Prostate gland (tissue), 2 donors: Measurements from ENCODE around the gene FILIP1. TPM values are rescaled to one million over a fixed set of nuclear protein-coding genes. Genes with fewer than 3 reads are reported as not detected.

Experiments
- DNase-seq: peaks from one replicate; pipeline ENCODE4 v3.0.0-alpha.2; 2019; ENCODE audit warnings: low spot score
- H3K27ac ChIP-seq, 2 donors: fragments of 200-600 bp; sonication (generic); 2 replicates each; pipeline ENCODE4 v1.5.1; 2017 to 2019
- H3K27me3 ChIP-seq: fragments of 200-600 bp; sonication (generic); replicated peaks from 2 replicates; pipeline ENCODE4 v1.5.1; 2019; ENCODE audit not compliant: insufficient read depth
- H3K36me3 ChIP-seq, 2 donors: fragments of 200-600 bp; sonication (generic); 1 replicate in 1 of 2; 2 replicates in 1 of 2; pipeline versions ENCODE4 v1.5.1 to v1.8.1; 2017 to 2019
- H3K4me1 ChIP-seq: fragments of 200-600 bp; sonication (generic); replicated peaks from 2 replicates; pipeline ENCODE4 v1.5.1; 2019
- H3K4me3 ChIP-seq, 2 donors: fragments of 200-600 bp; sonication (generic); 2 replicates each; pipeline ENCODE4 v1.5.1; 2017 to 2019
- H3K9me3 ChIP-seq: fragments of 200-600 bp; sonication (generic); 2 replicates; pipeline ENCODE4 v1.5.1; 2017
- CTCF ChIP-seq, 4 experiments: fragments of 200-600 bp in 2 of 4; fragments of 450-650 bp in 2 of 4; sonication (generic) in 2 of 4; IDR thresholded peaks; 1 replicate in 3 of 4; 2 replicates in 1 of 4; pipeline ENCODE4 v1.5.1; 2016 to 2019; ENCODE audit warnings: antibody characterized with exemption in 4 of 4, mild to moderate bottlenecking in 2 of 4, moderate library complexity in 2 of 4
- POLR2A ChIP-seq: fragments of 450-650 bp; IDR thresholded peaks from one replicate; pipeline ENCODE4 v1.6.1; 2016; ENCODE audit warnings: antibody characterized with exemption, mild to moderate bottlenecking
- POLR2AphosphoS5 ChIP-seq: sonication (generic); formaldehyde crosslinking; IDR thresholded peaks from one replicate; pipeline ENCODE4 v1.6.1; 2017; ENCODE audit warnings: antibody characterized with exemption
- WGBS: methylation state at CpG from one replicate; pipeline ENCODE4 v1.1.5; 2018; 5-methylcytosine and 5-hydroxymethylcytosine counted together
- intact Hi-C: fragments of 100-400 bp; cut with DNase I; formaldehyde crosslinking; loops from one replicate; pipeline ENCODE4 v1.14.2; 2022
- total RNA-seq, 2 donors: library from RNA; depleted of rRNA; stranded (reverse); fragments of >200 nt; gene quantifications; one replicate each; pipeline ENCODE4 v1.1.0, GENCODE V29; 2016

FILIP1 gene
- total RNA-seq, 2 donors from 2014 or later: 2.1 to 3.3 TPM

- Histone ChIP-seq H3K27me3 (no peaks in the 10 kb centered on the region), H3K36me3 (no peaks in the 10 kb centered on the region), H3K4me1 (no peaks in the 10 kb centered on the region), H3K9me3 (no peaks in the 10 kb centered on the region), H3K27ac (peak overlapping the region in 1 of 2 donors; percentile 32), H3K4me3 (no peak overlapping the region)
- intact Hi-C loops: no loop called here
- 10% methylated on average over 9 of the region's 9 CpGs for WGBS
- peak; percentile 58 for TF ChIP-seq POLR2AphosphoS5
- TF ChIP-seq POLR2A: no peak
- DNase-seq: peak; percentile 31
These were observed 30.8 kb upstream of the FILIP1 start for GRCh38 chr6:75524322-75524972.

GRCh38 chr6:75516757-75517156 lies 23.2 kb upstream of the FILIP1 start:
- Histone ChIP-seq H3K27me3 (no peaks in the 10 kb centered on the region), H3K9me3 (no peaks in the 10 kb centered on the region), H3K36me3 (no peaks in the 10 kb centered on the region), H3K4me1 (no peaks in the 10 kb centered on the region), H3K4me3 (no peak overlapping the region), H3K27ac (no peak overlapping the region)
- TF ChIP-seq POLR2A (no peak), POLR2AphosphoS5 (no peak), CTCF (IDR thresholded peaks at IDR 0.05) (no peak)
- intact Hi-C loops: no loop called here
- no peak for DNase-seq
- 39% methylated on average over 2 of the region's 2 CpGs for WGBS

- Histone ChIP-seq H3K36me3 (no peaks in the 10 kb centered on the region), H3K9me3 (no peaks in the 10 kb centered on the region), H3K4me1 (no peaks in the 10 kb centered on the region), H3K27me3 (no peaks in the 10 kb centered on the region), H3K4me3 (no peak overlapping the region), H3K27ac (no peak overlapping the region)
- WGBS: 67% methylated on average over 2 of the region's 2 CpGs
- TF ChIP-seq CTCF (IDR thresholded peaks at IDR 0.05) (no peak), POLR2A (no peak)
- intact Hi-C loops: no loop called here
- DNase-seq: no peak
These were observed 19.0 kb upstream of the FILIP1 start for GRCh38 chr6:75512591-75512990.

GRCh38 chr6:75505424-75505823 lies 11.8 kb upstream of the FILIP1 start:
- WGBS: 97% methylated on average over 2 of the region's 2 CpGs
- DNase-seq: no peak

More at GRCh38 chr6:75505424-75505823, 11.8 kb upstream of the FILIP1 start:
- Histone ChIP-seq H3K4me3 (no peak overlapping the region), H3K27me3 (no peaks in the 10 kb centered on the region), H3K27ac (no peak overlapping the region), H3K36me3 (no peaks in the 10 kb centered on the region), H3K9me3 (no peaks in the 10 kb centered on the region), H3K4me1 (no peaks in the 10 kb centered on the region)
- TF ChIP-seq POLR2AphosphoS5 (no peak), POLR2A (no peak), CTCF (IDR thresholded peaks at IDR 0.05) (no peak)
- intact Hi-C loops: loop anchor here (5.0 kb wide), 1 partner anchor 138 kb away; no protein-coding TSS in a partner anchor
